Hypothalamus (tissue), 51 donors: Measurements from ENCODE around the gene UQCC2.

ENCODE experiments used
- DNase-seq, 51 donors: peaks; one replicate each; lab custom pipeline; 2025; lab: John Stamatoyannopoulos, UW

UQCC2 gene

DNA sequence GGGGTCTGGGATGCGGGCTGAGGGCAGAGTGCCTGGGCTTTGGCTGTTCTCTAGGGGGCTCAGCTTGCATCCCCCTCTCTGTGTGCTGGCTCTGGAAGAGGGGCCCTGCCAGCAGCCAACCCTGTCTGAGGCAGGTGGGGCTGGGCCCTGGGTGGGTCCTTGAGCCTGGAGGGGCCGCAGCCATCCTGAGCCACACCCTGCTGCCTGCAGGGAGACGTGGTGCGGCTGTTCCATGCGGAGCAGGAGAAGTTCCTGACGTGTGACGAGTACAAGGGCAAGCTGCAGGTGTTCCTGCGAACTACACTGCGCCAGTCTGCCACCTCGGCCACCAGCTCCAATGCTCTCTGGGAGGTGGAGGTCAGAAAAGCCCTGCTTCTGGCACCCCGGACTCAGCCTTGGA, 49.2 kb downstream of the UQCC2 start:
- no peak for DNase-seq

DNA sequence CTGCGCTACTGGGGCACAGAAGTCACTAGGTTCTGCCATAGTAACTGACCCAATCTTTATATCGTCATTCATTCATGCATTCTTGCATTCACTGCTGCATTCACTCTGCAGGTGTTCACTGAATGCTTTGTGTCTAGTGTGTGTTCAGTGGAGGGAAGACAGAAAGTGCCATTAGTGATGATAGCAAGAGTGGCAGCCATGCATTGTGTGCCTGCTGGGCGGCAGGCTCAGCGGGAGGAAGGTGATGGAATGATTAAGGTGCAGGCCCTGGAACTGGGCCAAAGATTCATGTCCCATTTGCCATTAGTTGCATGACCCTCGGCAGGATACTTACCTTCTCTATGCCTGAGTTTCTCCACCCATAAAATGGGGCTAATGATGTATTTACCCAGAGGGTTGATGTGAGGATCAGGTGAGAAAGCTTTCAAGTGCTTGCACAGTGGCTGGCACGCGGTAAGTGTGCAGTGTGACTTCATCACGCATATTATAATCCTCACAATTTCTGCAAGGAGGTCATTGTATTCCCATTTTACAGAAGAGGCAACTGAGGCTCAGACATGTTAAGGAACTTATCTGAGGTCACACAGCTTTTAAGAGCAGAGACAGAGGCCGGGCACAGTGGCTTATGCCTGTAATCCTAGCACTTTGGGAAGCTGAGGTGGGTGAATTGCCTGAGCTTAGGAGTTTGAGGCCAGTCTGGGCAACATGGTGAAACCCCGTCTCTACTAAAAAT, 50.2 kb downstream of the UQCC2 start:
- DNase-seq = no peak

DNA sequence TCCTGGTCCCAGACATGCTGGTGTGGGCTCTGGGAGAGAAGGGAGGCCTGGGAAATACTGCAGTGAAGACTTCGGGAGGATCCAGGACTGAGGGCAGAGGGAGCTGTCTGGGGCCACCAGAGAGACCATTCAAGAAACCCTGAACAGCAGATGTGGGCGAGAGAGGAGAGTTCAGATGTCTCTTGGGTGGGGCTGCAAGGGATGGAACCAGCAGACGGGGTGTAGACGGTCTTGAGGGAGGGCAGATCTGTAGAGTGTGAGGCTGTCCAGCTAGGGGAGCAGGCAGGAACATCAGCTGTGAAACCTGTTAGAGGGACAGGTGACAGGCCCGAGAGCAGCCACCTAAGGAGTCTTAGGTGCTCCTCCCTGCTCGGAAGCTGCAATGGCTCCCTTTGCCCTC, 51.5 kb downstream of the UQCC2 start:
- no peak for DNase-seq

DNA sequence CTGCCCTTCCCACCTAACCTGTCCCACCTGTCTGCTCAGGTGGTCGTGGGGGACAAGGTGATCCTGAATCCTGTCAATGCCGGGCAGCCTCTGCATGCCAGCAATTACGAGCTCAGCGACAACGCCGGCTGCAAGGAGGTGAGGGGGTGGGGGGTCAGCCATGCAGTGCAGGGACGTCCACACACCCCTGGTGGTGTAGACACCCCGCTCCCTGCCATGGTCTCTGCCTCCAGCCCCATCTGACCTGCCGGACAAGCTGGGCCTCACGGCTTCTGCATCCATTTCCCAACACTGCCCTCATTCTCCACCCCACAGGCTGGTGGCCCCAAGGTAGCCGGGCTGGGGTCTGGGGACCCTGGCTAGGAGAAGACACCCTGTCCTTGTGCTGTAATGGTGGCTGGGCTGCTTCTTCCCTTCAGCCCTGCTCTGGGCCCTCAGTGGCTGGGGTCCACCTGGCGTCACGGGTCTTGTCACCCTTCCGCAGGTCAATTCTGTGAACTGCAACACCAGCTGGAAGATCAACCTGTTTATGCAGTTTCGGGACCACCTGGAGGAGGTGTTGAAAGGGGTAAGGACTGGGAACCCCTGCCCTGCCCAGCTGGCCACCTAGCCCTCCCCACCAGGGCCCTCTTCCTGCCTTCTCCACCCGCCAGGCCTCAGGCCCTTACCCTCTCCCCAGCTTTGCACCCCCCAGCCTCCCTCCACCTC, 52.4 kb downstream of the UQCC2 start:
- DNase-seq = no peak

DNA sequence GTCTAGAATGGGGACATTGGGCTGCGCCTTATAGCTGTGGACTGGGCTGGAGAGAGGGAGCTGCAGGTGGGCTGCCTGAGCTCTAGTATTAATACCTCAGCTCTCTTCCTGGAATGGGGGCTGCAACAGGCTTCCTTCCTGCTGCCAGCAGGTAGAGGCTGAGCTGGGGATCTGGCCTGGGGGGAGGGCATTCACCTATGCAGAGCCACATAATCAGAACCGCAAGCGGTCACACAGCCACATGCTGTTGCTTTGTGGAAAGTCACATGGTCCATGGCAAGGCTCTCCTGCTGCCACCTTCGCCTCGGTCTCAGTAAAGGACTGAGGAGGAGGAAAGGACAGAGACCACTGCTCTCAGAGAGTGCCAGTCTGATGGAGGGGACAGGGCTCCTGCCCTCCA, 54.7 kb downstream of the UQCC2 start:
- no peak for DNase-seq

DNA sequence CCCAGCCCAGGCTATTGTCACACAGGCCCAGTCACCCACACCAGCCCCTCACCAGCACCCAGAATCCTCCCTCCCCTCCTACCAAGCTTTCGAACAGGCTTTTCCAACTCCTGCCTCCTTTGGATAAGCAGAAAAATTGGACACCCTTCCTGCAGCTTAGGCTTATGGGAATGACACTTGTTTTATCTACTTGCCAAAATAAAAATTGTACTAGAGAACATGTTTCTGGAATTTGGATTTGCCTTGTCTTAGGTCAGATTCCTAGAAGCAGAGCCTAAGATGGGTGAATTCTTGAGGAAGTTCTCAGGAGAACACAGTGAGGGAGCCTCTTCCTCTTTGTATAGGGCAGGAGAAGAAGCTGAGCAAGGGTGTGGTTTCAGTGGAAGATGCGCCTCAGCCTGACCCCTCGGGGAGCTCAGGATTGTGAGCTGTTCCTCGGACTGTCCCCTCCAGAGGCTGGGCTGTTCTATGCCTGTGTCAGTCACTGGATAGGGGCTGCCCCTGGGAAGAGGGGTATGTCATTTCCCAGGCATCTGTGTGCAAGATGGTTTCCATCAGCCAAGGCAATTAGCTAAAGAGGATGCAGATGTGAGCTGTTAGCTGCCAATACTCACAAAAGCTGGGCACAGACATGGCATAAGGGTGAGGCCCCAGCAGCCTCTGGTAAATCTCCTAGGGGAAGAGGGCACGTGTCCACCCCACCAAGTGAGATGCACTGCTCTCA, 56.5 kb downstream of the UQCC2 start:
- DNase-seq = no peak

DNA sequence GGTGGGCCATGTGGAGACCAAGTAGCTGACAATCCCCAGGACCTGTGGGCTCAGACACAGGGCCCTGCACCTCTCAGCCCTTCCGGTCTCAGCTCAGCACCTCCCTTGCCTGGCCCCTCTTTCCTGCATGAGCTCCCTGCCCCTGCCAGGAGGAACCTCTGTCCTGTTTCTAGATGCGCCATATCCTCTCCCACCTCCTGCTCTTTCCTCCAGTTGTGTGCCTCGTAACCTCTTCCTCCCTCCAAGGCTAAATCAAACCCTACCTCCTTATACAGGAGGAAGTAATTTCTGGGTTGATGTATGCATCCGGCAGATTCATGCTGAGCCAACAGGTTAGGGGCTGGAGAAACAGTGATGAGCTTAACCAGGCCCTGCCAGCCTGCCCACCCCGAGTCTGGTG, 59.5 kb downstream of the UQCC2 start:
- no peak for DNase-seq

DNA sequence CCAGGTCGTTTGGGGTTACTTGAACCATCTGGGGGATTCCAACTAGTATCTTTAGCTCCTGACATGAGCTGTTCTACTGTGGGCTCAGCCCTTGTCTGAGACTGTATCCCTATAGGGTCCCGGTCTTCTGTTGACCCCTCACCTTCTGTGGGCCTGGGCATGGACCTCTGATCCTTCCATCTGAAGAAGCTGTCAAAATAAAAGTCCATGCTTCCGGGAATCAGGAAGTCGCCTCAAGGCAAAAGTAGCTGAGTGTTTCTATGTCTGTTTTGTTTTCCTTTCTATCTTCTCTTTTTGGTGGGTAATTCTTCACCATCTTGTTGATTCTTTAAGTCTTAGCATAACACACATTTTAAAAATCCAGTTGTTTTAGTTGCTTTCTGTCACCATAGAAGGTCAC, 60.1 kb downstream of the UQCC2 start:
- no peak for DNase-seq
